ENCODE measurements around the gene ORC5.

DNA sequence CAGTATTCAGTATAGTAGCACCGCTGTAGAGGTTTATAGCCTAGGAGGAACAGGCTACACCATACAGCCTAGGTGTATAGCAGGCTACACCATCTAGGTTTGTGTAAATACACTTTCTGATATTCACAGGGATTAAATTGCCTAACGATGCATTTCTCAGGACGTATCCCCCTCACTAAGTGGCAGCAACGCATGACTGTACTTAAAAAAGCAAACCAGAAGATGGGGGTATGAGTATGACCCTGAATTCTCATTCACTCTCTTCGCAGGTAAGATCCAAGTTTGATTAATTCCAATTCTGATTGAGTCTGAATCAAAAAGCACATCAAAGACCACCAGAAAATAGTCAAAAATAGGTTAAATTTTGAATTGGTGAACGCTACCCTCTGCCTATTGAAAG lies 972 bp downstream of the ORC5 start:
- TF ChIP-seq, protein P1, sequence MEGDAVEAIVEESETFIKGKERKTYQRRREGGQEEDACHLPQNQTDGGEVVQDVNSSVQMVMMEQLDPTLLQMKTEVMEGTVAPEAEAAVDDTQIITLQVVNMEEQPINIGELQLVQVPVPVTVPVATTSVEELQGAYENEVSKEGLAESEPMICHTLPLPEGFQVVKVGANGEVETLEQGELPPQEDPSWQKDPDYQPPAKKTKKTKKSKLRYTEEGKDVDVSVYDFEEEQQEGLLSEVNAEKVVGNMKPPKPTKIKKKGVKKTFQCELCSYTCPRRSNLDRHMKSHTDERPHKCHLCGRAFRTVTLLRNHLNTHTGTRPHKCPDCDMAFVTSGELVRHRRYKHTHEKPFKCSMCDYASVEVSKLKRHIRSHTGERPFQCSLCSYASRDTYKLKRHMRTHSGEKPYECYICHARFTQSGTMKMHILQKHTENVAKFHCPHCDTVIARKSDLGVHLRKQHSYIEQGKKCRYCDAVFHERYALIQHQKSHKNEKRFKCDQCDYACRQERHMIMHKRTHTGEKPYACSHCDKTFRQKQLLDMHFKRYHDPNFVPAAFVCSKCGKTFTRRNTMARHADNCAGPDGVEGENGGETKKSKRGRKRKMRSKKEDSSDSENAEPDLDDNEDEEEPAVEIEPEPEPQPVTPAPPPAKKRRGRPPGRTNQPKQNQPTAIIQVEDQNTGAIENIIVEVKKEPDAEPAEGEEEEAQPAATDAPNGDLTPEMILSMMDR (conservative IDR thresholded peaks at IDR 0.05; ENCODE audit: low read length) = no peak
- TF ChIP-seq EZH2phosphoT487 (IDR thresholded peaks at IDR 0.05; ENCODE audit: borderline replicate concordance) = no peak
